ENCODE results near the gene SLC25A11. TPM values are rescaled to one million over a fixed set of nuclear protein-coding genes. Genes with fewer than 3 reads are reported as not detected.

The SLC25A11 gene, protein sequence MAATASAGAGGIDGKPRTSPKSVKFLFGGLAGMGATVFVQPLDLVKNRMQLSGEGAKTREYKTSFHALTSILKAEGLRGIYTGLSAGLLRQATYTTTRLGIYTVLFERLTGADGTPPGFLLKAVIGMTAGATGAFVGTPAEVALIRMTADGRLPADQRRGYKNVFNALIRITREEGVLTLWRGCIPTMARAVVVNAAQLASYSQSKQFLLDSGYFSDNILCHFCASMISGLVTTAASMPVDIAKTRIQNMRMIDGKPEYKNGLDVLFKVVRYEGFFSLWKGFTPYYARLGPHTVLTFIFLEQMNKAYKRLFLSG
- polyA plus RNA-seq (ENCODE audit: insufficient read length in 4 of 4): 10 to 100 TPM; 78.2 to 98.0 (median 79.0) TPM

DNA sequence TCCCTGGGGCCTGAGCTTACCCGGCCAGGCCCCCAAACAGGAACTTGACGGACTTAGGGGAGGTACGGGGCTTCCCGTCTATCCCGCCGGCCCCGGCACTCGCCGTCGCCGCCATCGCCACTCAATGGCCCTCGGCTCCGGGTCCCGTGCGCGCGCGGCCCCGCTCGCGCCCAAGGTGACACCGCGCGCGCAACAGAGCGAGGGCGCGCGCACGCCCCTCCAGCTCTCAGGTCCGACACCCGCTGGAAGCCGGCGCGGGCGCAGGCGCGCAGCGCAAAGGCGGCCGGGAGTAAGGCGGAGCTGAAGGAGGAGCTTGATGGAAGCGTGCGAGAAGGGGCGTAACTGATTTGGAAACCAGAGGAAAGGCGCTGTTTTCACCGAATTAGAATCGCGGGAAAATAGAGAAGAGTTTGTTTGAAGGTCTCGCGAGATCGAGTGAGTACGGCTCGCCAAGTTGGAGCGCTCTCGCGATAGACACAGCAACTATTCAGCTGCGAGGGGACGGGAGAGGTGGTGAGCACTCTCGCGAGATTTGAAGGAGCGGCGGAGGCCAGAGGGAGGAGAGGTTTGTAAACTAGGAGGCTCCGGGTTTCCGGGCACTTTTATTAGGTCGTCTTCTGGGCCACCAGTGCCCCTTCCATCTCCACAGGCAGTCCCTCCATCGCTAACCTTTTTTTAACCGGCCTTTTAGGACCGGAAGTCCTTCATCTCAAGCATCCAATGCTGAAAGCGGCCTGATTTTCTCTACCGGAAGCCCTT, at the start of gene SLC25A11, which contains the start of gene RNF167:
SLC25A11 (minus strand) TSS at position 251 of the 759 bp plus-strand sequence; CDS start at position 115, 136 bp downstream.
RNF167 (plus strand) TSS at position 473 of the 759 bp plus-strand sequence. CDS start 642 bp downstream, outside the sequence.
- DNase-seq (ENCODE audit: low read depth in 4 of 4, low spot score in 3 of 4): peak; percentile 97 to 100 (median 99)

DNA sequence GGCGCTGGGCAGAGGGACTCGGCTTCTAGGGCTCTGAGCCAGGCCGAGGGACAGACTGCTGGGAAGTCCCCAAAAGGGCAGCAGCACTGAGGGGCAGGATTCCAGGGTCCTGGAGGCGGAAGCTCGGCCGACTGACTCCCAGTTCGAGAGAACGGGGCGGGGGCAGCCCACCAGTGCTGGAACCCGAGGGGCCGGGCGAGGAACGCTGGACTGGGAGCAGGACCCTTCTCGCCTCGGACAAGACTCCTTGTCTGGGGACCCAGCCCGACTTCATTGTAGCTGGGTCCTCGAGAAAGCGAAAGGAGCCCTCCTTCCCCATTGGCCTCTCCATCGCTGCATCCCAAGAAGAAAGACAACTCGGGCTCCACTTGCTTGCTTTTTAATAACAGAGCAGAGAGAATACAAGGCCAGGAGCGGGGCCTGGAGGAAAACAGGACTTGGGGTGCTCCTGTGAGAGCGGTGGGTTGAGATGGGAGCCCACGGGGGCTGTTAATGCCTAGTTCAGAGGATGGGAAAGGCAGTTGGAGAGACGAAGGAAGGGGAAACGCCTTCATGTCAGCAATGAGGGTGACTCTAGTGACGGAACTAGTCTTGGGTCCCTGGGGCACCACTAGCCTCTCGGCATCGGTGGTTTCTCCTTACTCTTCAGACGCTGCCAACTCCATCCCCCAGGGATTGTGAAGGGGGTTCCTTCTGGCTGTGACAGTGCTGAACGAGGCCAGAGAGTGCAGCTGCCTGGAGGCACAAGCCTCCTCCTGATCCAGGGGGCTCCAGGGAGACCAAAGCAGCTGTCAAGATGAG, 48.1 kb upstream of the SLC25A11 start:
- DNase-seq (ENCODE audit: low read depth in 4 of 4, low spot score in 3 of 4): no peak

DNA sequence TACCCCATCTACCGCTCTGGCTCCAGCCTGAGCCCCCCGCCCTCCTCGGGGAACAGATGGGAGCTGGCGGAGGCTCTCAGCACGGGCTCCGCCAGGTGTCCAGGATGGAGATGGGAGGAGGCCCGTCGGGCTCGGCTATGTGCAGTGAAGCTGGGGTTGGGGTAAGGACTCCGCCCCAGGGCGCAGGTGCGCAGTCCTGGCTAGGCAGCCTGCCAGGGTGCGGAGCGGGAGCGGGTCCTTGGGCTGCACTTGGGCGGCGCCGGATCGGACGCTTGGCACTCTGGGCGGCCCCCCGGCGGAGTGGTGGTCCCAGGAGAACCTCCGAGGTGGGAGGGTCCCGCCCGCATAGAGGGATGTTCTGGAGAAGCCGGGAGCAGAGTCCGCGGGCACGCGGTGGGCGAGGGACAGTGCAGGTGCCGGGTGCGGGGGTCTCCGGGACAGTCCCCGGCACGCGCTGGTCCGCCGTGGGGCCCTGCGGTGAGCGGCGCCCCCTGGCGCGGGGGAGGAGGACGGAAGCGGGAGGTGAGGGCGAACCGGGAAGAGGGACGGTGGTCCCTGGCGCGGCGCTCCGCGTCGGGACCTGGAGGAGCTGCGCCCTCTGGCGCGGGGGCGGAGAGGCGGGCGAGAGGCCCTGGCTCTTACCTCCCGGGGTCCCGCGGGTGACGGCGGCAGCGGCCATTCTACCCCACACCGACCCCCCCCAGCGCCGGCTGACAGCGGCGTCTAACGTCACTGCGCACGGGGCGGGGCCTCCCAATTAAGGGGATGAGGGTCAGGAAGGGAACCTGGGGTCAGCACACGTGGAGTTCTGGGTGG, 47.3 kb upstream of the SLC25A11 start, which contains the start of gene CAMTA2:
CAMTA2 (minus strand) TSS at position 725 of the 816 bp plus-strand sequence. CDS start 1,453 bp downstream, outside the sequence.
- peak in 2 of 4 donors; percentile 60 to 73 for DNase-seq (ENCODE audit: low read depth in 4 of 4, low spot score in 3 of 4)

DNA sequence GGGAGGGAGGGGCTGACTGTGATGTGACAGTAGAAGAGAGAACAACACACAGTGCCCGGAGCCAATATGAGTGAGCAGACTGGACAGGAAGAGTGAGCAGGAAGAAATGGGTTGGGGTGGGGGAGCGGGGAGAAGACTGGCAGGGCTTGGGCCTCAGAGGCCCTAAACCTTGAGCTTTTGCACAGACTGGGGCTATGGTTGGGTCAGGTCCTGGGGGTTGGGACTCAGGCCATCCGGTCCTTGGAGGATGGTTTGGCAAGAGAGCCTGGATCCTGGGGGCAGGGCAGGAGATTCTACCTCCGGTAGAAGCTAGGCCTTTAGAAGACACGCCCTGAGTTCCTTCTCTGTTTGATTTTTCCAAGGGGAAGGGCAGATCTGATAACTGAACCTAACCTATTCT, 46.6 kb upstream of the SLC25A11 start:
- DNase-seq (ENCODE audit: low read depth in 4 of 4, low spot score in 3 of 4): no peak

DNA sequence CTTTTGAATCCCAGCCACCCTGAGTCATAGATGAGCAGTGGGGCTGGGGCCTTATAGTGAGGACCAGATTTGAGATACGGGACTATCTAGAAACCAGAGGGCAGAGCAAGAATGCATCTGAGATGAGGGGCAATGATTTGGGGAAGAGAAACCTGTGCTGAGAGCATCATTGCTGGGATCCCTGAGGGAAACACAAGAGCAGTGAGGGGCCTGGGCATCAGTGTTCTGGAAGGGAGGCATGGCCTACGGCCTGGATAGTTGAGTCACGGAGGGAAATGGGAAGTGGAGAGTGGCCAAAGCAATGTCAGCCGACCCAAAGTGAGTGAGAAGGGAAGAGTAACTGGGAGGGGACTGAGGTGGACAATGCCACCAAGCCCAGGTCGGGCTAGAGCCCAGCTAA, 42.5 kb upstream of the SLC25A11 start:
- DNase-seq (ENCODE audit: low read depth in 4 of 4, low spot score in 3 of 4): no peak

DNA sequence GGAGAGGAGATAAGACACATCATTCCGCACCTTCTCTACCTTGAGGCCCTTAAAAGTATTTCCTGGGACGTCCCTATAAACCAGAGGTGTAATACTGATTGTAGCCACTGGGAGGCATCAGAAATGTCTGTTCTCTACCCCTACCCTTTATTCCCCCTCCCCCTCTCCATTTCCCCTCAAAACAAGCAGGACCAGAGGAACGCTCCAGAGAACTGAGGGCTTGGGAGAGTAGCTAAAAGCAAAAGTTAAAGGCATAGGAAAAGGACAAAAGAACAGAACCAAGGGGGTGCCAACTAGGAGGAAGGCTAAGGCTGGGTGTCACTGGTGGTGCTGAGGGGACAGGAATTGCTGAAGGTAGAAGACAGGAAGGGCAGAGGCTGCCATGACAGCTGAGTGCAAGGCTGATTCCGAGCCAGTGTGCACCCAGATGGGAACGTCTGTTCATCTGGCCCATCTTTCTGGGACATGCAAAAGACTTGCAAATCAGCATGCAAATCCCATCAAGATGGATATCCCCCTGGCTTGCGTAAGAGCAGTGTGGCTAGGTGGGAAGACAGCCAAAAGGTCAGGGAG, 40.9 kb upstream of the SLC25A11 start:
- DNase-seq (ENCODE audit: low read depth in 4 of 4, low spot score in 3 of 4): peak; percentile 57 to 68 (median 63)

DNA sequence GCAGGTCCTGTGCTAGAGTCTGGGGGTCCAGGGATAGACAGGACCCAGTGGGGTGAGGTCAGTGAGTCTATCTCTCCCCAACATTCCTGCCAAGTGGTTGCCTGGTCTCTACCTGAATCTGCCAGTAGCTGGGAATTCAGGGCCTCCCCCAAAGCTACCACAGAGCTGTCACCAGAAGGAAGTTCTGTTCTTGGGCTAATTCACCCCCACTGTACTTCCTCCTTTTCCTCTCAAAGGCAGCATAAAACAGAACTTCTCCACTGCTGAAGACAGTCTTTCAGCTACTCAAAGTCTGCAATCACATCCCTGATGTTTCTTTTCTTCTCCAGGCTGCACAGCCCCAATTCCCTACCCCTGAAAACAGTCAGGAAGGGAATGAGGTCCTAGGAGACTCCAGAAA, 38.9 kb upstream of the SLC25A11 start:
- DNase-seq (ENCODE audit: low read depth in 4 of 4, low spot score in 3 of 4): no peak

GRCh38 chr17:4974115-4974670, 34.3 kb upstream of the SLC25A11 start:
- no peak for DNase-seq (ENCODE audit: low read depth in 4 of 4, low spot score in 3 of 4)

- DNase-seq (ENCODE audit: low read depth in 4 of 4, low spot score in 3 of 4): no peak
Measured at GRCh38 chr17:4973256-4974114, 33.6 kb upstream of the SLC25A11 start.

GRCh38 chr17:4972752-4973151, 32.9 kb upstream of the SLC25A11 start:
- no peak for DNase-seq (ENCODE audit: low read depth in 4 of 4, low spot score in 3 of 4)

GRCh38 chr17:4972322-4972721, 32.5 kb upstream of the SLC25A11 start:
- no peak for DNase-seq (ENCODE audit: low read depth in 4 of 4, low spot score in 3 of 4)

- DNase-seq (ENCODE audit: low read depth in 4 of 4, low spot score in 3 of 4): no peak
Measured at GRCh38 chr17:4971826-4972225, 32.0 kb upstream of the SLC25A11 start.

GRCh38 chr17:4970273-4970672, 30.4 kb upstream of the SLC25A11 start:
- DNase-seq (ENCODE audit: low read depth in 4 of 4, low spot score in 3 of 4): no peak

GRCh38 chr17:4969551-4970173, 29.8 kb upstream of the SLC25A11 start:
- no peak for DNase-seq (ENCODE audit: low read depth in 4 of 4, low spot score in 3 of 4)

DNA sequence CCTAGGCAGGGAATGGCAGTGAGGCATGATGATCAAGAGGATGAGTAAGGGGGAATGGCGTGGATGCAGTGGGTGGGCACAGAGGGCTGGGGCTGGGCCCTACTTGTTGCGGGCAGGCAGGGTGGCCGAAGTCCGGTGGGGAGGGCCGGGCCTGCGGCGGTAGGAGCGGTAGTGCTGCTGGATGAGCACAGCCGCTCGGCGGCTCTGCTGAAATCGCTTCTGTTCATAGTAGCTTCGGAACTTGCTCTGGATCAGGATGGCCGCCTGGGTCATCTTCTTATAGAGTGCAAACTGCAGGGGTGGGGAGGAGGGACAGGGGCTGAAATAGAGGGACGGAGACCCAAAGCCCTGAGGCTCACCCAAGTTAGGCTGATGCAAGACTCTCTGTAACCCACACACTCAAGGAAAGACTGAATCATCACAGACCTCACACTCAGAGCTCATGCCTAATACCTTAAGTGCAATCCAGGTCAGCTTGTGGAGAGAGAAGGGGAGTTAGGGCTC, 29.3 kb upstream of the SLC25A11 start:
- DNase-seq (ENCODE audit: low read depth in 4 of 4, low spot score in 3 of 4): no peak

GRCh38 chr17:4968486-4969046, 28.7 kb upstream of the SLC25A11 start:
- DNase-seq (ENCODE audit: low read depth in 4 of 4, low spot score in 3 of 4): no peak
